Activated CD8-positive, alpha-beta memory T cell treated with anti-CD3 and anti-CD28 coated beads for 1 hour (primary cell): Measurements from ENCODE around the gene INPP5J.
A peak's percentile ranks its signal among the peaks of the same experiment; 100 is the strongest.
"Not testable (repeated sequence)": the region's sequence is repeated elsewhere in the genome, so short reads cannot be mapped to it uniquely, and the experiment has no call there.

ENCODE experiments used
- DNase-seq, 2 donors: peaks; one replicate each; pipeline ENCODE4 v3.0.0-alpha.2; 2020; ENCODE audit warnings: low read depth in 1 of 2; ENCODE audit errors: extremely low read depth in 1 of 2

INPP5J gene, protein sequence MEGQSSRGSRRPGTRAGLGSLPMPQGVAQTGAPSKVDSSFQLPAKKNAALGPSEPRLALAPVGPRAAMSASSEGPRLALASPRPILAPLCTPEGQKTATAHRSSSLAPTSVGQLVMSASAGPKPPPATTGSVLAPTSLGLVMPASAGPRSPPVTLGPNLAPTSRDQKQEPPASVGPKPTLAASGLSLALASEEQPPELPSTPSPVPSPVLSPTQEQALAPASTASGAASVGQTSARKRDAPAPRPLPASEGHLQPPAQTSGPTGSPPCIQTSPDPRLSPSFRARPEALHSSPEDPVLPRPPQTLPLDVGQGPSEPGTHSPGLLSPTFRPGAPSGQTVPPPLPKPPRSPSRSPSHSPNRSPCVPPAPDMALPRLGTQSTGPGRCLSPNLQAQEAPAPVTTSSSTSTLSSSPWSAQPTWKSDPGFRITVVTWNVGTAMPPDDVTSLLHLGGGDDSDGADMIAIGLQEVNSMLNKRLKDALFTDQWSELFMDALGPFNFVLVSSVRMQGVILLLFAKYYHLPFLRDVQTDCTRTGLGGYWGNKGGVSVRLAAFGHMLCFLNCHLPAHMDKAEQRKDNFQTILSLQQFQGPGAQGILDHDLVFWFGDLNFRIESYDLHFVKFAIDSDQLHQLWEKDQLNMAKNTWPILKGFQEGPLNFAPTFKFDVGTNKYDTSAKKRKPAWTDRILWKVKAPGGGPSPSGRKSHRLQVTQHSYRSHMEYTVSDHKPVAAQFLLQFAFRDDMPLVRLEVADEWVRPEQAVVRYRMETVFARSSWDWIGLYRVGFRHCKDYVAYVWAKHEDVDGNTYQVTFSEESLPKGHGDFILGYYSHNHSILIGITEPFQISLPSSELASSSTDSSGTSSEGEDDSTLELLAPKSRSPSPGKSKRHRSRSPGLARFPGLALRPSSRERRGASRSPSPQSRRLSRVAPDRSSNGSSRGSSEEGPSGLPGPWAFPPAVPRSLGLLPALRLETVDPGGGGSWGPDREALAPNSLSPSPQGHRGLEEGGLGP

DNA sequence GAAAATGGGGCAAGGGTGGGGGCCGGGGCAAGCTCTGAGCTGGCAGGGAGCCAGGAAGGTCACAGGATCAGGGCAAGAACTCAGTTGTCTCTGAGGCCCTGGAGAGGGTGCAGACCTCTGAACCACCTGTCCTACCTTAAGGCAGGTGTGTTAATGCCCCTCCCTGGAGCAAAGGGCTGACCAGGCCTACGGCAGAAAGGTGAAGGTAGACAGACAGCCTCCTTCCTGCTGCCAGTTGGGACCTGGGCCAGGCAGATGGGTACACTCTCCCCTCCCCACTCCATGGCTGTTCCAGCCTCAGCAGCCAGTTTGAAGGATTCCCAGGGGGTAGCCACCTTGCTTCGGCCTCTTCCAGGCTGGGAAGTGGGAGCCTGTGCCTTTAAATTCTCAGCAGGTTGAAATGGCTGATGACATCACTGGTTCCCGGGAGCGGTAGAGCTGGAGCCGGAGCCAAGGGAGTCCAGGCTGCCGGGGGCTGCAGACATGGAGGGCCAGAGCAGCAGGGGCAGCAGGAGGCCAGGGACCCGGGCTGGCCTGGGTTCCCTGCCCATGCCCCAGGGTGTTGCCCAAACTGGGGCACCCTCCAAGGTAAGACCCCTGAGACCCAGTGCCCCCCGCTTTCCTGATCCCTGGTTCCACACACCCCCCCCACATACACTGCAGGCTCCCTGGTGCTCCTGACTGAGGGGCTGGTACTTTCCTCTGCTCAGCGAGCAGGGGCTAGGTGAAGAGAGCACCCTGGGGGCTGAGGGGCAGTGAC, at the start of gene INPP5J:
Gene INPP5J, plus strand, starts transcription at position 435 of the 760 bp plus-strand sequence. Its CDS starts 49 bp downstream, at position 484.
- DNase-seq, result no peak

DNA sequence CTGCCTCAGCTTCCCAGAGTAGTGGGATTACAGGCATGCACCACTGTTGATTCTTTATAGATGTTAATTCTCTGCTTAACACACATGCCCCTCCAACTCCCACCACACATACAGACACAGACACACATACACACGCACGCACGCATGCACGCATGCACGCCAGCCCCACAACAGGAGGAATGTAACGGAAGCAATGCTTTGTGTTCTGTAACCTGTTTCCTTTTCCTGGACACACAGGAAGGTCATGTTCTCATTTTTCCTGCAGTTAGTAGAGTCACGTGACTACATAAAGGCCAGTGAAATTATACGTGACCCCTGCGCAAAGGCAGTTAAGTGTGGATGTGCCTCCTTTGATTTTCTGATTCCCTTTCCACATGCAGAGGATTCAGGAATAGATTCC, 49.6 kb upstream of the INPP5J start:
- DNase-seq, result not testable (repeated sequence)

DNA sequence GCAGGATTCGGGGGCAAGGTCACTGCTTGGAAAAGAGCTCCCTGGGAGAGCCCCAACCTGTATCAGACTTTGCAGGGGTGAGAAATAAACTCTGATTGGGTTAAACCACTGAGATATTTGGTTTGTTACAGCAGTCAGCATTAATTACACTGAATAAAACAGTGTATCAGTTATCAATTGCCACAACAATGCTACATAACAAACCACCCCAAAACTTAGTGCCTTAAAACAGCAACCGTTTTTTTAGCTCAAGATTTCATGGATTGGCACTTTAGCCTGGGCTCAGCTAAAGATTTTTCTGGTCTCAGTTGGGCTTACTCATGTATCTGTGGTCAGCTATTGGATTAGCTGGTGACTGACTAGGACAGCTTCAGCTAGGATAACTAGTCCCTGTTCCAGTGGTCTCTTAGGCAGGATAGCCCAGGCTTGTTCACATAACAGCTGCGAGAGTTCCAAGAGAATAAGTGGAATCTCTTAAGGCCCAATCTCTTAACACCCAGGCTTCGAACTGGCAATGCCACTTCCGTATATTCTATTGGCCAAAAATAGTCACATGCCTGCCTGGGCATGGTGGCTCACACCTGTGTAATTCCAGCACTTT, 49.1 kb upstream of the INPP5J start:
- DNase-seq, result not testable (repeated sequence)

DNA sequence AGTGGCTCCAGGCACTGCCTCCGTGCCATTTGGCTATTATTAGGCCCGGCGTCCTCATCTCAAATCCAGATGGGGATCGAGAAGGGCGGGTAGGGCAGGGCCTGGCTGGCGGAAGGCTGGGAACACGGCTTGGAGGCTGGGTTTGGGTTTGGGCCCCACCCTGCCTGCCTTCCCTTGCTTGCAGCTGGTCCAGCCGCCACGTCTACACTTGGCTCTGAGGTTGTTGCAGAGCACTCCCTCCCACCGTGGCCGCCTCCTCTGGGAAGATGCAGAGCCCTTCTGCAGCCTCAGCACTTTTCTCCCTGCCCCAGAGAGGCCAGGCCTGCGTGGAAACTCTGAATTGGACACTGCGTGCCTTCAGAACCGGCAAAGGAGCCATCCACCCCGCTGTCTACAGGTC, 46.8 kb upstream of the INPP5J start:
- DNase-seq, result no peak

DNA sequence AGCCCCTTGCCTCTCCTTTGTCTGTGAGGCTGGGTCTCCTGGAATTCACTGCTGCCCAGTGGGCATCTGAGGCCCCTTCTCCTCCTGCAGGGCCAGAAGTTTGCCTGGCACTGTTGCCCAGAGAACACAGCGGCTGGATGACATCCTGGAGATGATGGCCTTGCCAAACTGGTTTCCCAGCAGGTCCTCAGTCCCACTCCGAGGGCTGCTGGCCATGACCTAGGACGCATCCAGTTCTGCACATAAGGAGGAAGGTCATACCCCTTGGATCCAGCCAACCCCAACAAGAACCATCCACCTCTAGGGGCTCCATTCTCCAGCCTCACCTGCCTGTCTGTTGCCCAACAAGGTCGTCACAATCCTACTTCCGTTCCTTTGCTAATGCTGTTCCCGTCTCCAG, 45.1 kb upstream of the INPP5J start:
- no peak for DNase-seq

DNA sequence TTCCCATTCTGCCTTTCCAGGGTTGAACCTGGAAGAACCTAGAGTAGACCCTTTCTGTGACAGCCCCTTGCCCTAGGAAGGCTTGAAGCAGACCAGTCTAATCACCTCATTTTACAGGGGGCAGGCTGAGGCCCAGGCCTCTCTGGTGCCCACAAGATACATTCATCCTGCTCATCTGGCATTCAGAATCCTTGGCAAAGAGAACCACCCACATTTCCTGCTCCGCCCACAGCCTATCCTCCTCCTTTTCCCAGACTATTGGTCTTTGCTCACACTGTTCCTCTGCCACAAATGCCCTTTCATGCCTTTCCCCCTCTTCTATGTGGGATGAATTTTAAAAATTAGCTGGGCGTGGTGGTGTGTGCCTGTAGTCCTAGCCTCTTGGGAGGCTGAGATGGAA, 44.4 kb upstream of the INPP5J start:
- DNase-seq, result not testable (repeated sequence)

DNA sequence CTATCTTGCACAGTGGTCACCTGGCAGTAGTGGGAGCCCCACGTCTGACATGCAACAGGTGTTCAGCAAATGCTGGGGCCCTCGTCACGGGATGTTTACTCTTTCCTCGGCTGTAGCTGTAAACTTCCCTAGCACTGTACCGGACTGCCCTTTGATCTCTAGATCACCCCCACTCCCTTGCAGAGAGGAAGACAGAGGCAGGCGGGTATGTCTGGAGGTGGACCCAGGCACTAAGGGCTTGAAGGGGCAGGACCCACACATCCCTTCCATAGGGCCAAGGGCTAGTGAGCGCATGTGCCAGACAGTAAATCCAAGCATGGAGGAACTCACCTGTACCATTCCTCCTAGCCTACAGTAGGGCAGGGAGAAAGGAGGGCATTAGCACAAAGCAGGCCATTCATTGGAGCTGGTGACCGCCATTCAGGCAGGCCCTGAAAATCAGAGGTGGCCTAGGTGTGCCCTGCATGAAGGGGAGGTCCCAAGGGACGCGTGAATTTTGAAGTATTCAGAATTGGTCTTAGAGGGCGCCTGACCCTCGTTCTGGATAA, 43.6 kb upstream of the INPP5J start:
- DNase-seq, result no peak

DNA sequence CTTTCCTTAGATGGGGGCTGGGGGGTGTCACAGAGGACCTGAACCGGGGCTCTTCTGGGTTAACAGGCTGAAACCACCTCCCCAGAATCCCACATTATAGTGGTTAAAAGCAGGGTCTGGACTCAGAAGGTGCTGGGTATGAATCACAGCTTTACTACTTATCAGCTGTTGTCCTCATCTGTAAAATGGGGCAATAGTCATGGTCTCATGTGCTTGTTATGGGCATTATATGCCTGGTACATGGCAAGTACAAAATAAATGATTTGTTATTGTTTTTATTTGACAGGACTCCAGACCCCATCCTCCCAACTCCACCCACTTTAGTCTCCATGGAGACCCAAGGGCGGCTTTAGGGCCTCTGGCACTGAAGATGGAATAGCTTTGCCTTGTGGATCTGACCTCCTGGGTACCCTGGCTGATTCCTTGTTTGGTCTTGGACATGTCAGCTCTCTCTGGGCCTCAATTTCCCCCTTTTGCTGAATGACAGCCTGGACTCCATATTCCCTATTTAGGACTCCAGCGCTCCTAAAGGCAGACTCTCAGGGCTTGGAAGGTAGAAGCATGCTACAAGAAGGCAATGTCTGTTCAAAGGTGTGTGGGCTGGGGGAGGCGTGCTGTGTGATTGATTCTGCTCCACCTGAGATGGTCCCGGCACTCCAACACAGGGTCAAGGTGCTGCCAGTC, 42.5 kb upstream of the INPP5J start:
- DNase-seq, result no peak

DNA sequence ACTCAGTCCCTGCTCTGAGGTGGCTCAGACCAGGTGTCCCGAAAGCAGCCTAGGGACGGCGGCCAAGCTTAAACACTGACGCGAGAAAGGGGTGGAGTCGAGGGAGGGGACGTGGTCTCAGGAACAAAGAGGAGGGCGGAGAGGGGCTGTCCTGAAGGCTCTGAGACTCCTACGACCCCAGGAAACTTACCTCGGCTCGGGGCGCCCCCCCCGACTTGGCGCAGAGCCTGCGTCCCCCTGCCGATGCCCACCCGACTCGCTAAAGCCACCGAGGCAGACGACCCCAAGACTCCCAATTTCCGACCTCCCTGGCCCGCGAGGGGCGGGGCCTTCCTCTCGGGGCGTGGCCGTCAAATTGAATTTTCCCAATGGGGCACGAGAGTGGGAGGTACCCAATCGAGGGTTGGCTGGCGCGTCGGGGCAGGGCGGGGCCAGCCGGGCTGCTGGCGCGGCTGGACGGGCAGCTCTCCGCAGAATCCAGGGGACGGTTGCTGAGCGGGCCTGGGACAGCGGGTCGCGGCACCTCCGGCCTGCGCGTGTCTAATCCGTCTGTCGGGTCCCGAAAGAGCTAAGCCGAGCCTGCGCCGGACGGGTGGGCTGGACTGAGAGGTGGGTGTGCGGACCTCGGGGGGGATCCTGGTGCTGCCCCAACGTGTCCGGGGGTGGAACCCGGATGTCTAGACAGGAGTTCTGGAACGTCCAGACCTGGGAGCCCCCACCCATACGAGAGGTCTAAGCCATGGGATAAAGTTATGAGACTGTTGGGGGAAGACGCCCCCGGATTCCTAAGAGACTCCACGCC, 41.7 kb upstream of the INPP5J start, which contains the start of gene SMTN:
Gene SMTN, plus strand, starts transcription at position 471 of the 802 bp plus-strand sequence. CDS start 1,941 bp downstream, outside the sequence.
- DNase-seq, result peak; percentile 57 to 83

DNA sequence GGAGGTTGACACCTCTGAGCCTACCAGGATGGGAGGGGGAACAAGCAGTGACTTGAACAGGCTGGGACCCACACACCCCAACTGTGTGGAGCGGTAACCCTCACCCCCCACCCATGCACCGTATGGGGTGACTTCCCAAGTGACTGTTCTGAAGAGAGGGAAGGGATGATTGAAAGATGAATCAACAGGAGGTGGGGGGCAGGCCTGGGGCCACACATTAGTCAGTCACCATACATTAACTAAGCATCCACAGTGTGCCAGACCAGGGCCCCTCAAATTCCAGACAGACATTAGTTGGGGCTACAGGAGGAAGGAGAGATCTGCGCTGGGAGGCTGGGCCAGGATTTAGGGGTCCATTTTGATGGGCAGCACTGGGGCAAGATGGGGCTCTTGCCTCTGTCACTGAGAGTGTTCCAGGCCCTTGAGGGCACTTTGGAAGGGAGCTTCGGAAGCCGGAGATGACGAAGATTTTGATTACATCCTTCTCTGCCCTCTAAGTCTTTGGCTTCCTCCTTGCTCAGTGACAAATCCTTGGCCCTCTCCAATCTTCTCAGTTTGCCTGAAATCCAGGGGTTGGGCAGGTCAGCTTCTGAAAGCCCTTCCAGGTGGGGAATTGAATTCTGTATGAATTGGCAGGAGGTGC, 40.7 kb upstream of the INPP5J start:
- DNase-seq, result no peak

DNA sequence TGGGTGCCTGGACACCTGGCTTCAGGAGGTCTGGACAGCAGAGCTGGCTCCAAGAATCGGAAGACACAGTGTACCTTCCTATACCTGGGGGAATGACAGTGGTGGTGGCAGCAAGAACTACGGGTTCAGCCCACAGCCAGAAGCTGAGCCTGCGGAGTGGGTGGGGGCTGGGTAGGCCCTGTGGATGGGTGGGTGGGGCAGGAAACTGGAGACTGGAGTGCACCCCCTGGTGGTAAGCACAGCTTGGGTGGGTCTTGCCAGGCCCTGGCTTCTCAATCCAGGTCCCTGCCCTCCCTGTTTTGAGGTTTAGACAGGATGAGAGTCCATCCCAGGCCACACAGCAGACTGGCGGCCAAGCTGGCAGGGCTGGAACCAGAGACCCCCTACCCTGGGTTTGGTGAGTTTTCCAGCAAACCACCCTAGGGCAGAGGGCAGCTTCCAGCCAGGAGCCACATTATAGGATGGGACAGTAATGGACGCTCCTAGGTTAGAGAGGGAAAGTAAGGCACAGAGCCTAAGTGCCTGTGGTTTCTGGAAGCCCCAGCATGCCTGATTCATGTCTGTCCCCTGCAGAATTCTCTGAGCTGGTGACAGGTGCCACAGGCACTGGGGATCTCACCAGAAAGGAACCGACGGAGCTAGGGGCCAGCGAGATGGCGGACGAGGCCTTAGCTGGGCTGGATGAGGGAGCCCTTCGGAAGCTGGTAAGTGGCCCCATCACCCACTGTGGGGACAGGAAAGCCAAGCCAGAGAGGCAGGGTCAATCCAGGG, 40.0 kb upstream of the INPP5J start:
- peak in 1 of 2 donors; percentile 28 for DNase-seq

DNA sequence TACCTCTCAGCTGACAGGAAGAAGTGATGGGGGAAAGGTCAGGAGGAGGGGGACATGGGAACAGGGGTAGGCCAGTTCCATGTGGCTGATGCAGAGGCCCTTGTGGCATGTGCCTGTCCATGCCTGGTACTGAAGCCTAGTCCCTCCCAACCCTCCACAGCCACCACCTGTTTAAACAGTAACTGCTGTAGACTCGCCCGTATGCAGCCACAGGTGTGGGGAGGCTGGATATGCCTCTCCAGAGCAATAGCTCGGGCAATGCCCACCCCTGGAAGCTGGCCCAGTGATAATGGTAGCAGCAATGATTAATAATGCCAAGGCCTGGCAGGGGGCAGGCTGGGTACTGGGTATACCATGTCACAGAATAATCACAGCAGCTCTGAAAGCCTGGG, 39.4 kb upstream of the INPP5J start:
- DNase-seq, result no peak

DNA sequence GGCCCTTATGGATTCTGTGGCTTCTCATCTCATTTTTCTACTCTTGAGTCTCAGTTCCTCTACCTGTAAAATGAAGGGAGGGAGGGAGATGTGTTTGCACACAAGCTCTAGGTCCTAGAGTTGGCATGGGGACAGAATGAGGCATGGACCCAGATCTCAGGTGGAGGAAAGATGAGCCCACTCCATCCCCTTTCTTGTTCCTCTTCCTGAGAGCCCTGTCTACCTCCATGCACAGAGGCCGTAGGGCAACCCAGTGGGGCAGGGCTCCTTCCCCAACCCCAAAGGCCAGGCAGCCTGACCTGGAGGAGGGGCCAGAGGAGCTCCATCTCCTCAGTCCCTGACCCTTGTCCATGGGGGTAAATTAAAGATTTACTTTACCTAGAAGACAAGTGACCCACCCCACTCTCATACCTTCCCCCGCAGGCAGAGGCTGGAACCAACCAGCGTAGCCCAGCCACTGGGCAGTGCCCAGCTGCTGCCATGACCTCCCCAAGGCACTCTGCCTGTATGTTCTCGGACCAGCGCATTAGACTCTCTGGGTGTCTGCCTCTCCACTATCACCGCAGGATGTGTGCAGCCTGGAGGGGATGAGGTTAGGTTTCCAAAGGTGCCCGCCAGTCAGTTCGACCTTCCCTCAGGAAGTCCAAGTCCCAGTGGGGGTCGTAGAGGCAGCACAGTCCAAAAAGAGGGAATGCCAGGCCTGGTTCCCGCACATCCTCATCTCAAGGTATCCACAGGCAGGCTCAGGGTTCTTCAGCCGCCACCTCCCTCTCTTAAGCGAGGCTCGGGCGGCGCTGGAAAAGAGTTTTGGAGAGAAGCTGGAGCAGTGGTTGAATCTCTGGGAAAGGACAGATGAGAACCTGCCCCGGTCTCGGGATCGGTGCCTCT, 38.6 kb upstream of the INPP5J start:
- DNase-seq, result no peak

DNA sequence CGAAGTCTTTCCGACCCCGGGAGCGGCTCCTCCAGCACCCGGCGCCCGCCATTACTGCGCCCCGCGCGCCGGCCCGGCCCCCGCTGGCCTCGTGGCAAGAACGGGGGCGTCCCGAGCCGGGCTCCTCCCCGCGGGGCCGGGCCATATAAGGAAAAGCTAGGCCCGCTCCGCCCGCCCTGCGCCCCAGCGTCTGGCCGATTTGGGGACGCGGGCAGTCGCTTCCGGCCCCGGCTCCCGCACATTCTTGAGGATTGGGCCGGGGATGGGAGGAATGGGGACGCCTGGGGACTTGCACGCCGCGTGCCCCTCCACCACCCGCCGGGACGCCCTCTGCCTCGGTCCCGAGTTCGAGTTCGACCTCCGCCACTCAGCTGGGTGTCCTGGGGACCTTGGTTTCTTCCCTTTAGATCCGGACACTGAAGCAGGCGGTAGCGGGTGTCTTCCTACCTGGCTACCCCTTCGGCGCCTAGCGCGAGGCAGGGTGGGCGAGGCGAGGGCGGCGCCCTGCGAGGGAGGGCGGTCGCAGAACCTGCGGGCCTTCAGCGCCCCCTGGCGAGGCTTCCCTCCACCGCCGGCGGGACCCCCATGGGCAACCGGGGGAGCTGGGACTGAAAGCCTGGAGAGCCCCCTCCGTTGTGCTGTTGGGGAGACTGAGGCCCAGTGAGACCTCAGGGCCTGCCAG, 37.8 kb upstream of the INPP5J start:
- peak; percentile 55 to 82 for DNase-seq

DNA sequence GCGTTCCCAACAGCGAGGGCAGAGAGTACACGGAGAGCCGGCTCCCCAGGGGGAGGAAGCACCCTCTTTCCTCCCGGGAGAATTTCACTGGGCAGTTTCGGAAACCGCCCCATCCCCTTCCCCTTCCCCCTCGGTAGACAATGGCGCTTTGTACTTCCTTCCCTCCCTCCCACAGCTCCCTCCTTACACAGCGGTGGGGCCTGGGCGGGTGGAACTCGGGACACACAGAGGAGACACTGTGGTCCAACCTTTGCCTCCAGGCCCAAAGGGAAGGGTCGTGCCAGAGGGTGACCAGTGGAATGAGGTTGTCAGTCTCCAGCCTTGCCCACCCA, 37.3 kb upstream of the INPP5J start:
- DNase-seq, result no peak

DNA sequence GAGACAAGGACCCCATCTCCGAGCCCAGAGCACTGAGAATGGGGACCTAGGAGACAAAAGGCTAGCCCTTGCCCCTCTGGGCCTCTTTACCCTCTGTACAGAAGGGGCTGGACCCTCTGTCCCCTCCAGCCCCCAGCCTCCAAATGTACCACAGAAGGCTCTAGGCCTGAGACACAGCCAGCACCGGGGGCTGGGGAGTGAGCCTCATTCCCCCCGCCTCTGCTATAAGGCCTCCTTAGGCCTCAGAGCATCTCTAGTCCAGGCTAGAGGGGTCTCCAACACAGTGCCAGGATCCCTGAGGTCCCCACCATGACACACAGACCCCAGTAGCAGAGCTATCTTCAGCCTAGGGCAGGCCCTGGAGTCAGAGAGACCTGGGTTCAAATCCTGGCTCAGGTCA, 36.8 kb upstream of the INPP5J start:
- no peak for DNase-seq
